Panc1 (cell line): ENCODE measurements around the gene RASL10A. TPM values are rescaled to one million over a fixed set of nuclear protein-coding genes. Genes with fewer than 3 reads are reported as not detected.
A peak's percentile ranks its signal among the peaks of the same experiment; 100 is the strongest.

Experiments used
- ATAC-seq: fragments of 200-7000 bp; cut with Tn5 transposase; 2 replicates; pipeline ENCODE4 v1.9.1; 2020; ENCODE audit warnings: mild to moderate bottlenecking, moderate library complexity
- BruUV-seq: library from RNA; stranded (reverse); fragments of 400-500 nt; replicated peaks from 2 replicates; lab custom pipeline; 2021; lab: Mats Ljungman, UMichigan
- CTCF ChIA-PET: fragments of 300-600 bp; sonication (Branson Sonifier 250); formaldehyde crosslinking; loops from one replicate; lab custom pipeline; 2022; ENCODE audit warnings: antibody characterized with exemption; lab: Charles Lee
- POLR2A ChIA-PET: fragments of 300-600 bp; sonication (Branson Sonifier 250); formaldehyde crosslinking; loops from one replicate; lab custom pipeline; 2022; ENCODE audit warnings: antibody characterized with exemption; lab: Charles Lee
- DNase-seq: peaks from one replicate; pipeline ENCODE4 v3.0.0-alpha.2; 2010; ENCODE audit warnings: low read depth, low spot score
- H3K27ac ChIP-seq: 2 replicates; pipeline ENCODE4 v1.5.1; 2011; ENCODE audit warnings: mild to moderate bottlenecking, low read length, inconsistent platforms
- H3K27me3 ChIP-seq: fragments of 200-500 bp; sonication (Bioruptor generic); 2 replicates; pipeline ENCODE4 v1.6.0; 2014; ENCODE audit warnings: low read length, inconsistent platforms; ENCODE audit not compliant: control insufficient read depth, insufficient read depth
- H3K36me3 ChIP-seq: fragments of 200-500 bp; sonication (Bioruptor generic); 2 replicates; pipeline ENCODE4 v1.5.1; 2014; ENCODE audit warnings: inconsistent platforms, mild to moderate bottlenecking, low read length, moderate library complexity; ENCODE audit not compliant: control insufficient read depth, insufficient read depth
- H3K4me1 ChIP-seq: 2 replicates; pipeline ENCODE4 v1.5.1; 2011; ENCODE audit warnings: inconsistent platforms, mild to moderate bottlenecking, low read length, moderate library complexity; ENCODE audit not compliant: control insufficient read depth, insufficient read depth
- H3K4me3 ChIP-seq, 2 experiments: 2 replicates each; pipeline ENCODE4 v1.5.1; 2011 to 2012; ENCODE audit warnings: low read depth in 2 of 2, low read length in 2 of 2, mild to moderate bottlenecking in 2 of 2, inconsistent platforms in 1 of 2, moderate library complexity in 1 of 2
- H3K9me3 ChIP-seq: fragments of 200-500 bp; sonication (Bioruptor generic); 2 replicates; pipeline ENCODE4 v1.5.1; 2014; ENCODE audit warnings: low read depth, mild to moderate bottlenecking, inconsistent platforms, low read length, moderate library complexity; ENCODE audit not compliant: control insufficient read depth, insufficient read depth
- CTCF ChIP-seq: fragments of 450-650 bp; IDR thresholded peaks from 2 replicates; pipeline ENCODE4 v1.5.1; 2017; ENCODE audit warnings: mild to moderate bottlenecking
- POLR2AphosphoS5 ChIP-seq: IDR thresholded peaks from 2 replicates; pipeline ENCODE4 v1.6.1; 2012; ENCODE audit warnings: mild to moderate bottlenecking, low read depth, low read length, moderate library complexity
- SIN3A ChIP-seq: IDR thresholded peaks from 2 replicates; pipeline ENCODE4 v1.6.1; 2012; ENCODE audit warnings: low read depth, mild to moderate bottlenecking, low read length, moderate library complexity, borderline replicate concordance; ENCODE audit not compliant: insufficient read depth
- TCF7L2 ChIP-seq: IDR thresholded peaks from 2 replicates; pipeline ENCODE4 v1.6.1; 2011; ENCODE audit warnings: mild to moderate bottlenecking, low read depth, low read length, inconsistent platforms
- in situ Hi-C: cut with HindIII; loops from 2 replicates; pipeline ENCODE4 v1.10.0; 2016; ENCODE audit warnings: low sequenced_read_pairs, low pct_unique_long_range_greater_than_20kb
- intact Hi-C: fragments of 100-400 bp; cut with micrococcal nuclease; formaldehyde crosslinking; loops from one replicate; pipeline ENCODE4 v1.10.0; 2022; ENCODE audit not compliant: unreplicated experiment
- total RNA-seq: library from RNA; stranded (reverse); gene quantifications from one replicate; pipeline ENCODE4 v1.2.1, GENCODE V29; 2021; ENCODE audit not compliant: unreplicated experiment
- TF ChIP-seq, protein P1 (sequence below), 2 experiments: IDR thresholded peaks; 2 replicates each; pipeline ENCODE4 v1.6.1; 2011 to 2012; ENCODE audit warnings: low read depth in 2 of 2, control low read depth in 1 of 2, low read length in 1 of 2, mild to moderate bottlenecking in 1 of 2, moderate library complexity in 1 of 2; ENCODE audit not compliant: insufficient read depth in 1 of 2

RASL10A gene
- total RNA-seq, 1 experiment from 2014 or later = 2.6 TPM

GRCh38 chr22:29325356-29325755 is 9.9 kb upstream of the RASL10A start:
- POLR2A ChIA-PET = no interaction called here
- no peaks in the 10 kb centered on the region for H3K9me3 ChIP-seq
- H3K36me3 ChIP-seq = no peaks in the 10 kb centered on the region
- H3K4me1 ChIP-seq = no peaks in the 10 kb centered on the region
- intact Hi-C loops (no loop called here), in situ Hi-C loops (no loop called here)
- TF ChIP-seq TCF7L2 = no peak
- no peak for TF ChIP-seq POLR2AphosphoS5
- no peak overlapping the region for H3K27ac ChIP-seq
- no TSS peak for BruUV-seq
- no peaks in the 10 kb centered on the region for H3K27me3 ChIP-seq
- ATAC-seq = 0 out of 2 replicates have a peak, but pooled peaks have one; percentile 16
- CTCF ChIA-PET = no interaction called here
- DNase-seq = no peak
- H3K4me3 ChIP-seq = no peak overlapping the region

DNA sequence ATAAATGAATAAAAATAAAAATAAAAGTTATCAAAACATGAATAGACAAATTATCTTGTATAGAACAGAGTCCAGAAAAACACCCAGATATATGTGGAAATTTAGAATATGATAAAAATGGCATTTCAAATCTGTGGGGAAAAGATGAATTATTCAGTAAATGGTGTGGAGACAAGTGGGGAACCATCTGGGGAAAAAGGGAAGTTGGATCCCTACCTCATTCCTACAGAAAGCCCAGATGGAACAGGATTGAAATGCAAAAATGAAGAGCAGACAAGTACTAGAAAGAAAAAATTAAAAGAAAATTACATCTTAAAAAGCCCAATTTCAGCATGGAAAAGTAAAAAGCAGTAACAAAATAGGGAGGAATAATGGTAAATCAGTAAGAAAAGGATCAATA is 8.1 kb upstream of the RASL10A start:
- Histone ChIP-seq H3K27ac (no peak overlapping the region), H3K36me3 (no peaks in the 10 kb centered on the region), H3K4me1 (no peaks in the 10 kb centered on the region), H3K9me3 (no peaks in the 10 kb centered on the region), H3K27me3 (no peaks in the 10 kb centered on the region), H3K4me3 (no peak overlapping the region)
- CTCF ChIA-PET = no interaction called here
- no peak for DNase-seq
- BruUV-seq = no TSS peak
- POLR2A ChIA-PET = interaction anchor here (0.6 kb wide), 1 partner anchor 103 kb away, joined by 12 read pairs; no protein-coding TSS in a partner anchor
- no peak for ATAC-seq
- in situ Hi-C loops = no loop called here
- intact Hi-C loops = no loop called here
- TF ChIP-seq SIN3A = no peak
- no peak for TF ChIP-seq TCF7L2
- TF ChIP-seq, protein P1, sequence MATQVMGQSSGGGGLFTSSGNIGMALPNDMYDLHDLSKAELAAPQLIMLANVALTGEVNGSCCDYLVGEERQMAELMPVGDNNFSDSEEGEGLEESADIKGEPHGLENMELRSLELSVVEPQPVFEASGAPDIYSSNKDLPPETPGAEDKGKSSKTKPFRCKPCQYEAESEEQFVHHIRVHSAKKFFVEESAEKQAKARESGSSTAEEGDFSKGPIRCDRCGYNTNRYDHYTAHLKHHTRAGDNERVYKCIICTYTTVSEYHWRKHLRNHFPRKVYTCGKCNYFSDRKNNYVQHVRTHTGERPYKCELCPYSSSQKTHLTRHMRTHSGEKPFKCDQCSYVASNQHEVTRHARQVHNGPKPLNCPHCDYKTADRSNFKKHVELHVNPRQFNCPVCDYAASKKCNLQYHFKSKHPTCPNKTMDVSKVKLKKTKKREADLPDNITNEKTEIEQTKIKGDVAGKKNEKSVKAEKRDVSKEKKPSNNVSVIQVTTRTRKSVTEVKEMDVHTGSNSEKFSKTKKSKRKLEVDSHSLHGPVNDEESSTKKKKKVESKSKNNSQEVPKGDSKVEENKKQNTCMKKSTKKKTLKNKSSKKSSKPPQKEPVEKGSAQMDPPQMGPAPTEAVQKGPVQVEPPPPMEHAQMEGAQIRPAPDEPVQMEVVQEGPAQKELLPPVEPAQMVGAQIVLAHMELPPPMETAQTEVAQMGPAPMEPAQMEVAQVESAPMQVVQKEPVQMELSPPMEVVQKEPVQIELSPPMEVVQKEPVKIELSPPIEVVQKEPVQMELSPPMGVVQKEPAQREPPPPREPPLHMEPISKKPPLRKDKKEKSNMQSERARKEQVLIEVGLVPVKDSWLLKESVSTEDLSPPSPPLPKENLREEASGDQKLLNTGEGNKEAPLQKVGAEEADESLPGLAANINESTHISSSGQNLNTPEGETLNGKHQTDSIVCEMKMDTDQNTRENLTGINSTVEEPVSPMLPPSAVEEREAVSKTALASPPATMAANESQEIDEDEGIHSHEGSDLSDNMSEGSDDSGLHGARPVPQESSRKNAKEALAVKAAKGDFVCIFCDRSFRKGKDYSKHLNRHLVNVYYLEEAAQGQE (IDR thresholded peaks at IDR 0.05; ENCODE audit: insufficient read depth in 1 of 2, low read depth in 2 of 2, low read length in 1 of 2) = no peak
- no peak for TF ChIP-seq CTCF
- TF ChIP-seq POLR2AphosphoS5 = no peak

- no peaks in the 10 kb centered on the region for H3K4me1 ChIP-seq
- DNase-seq (no peak), ATAC-seq (peak; percentile 64; the same call in 1 of the 2 replicates)
- no TSS peak for BruUV-seq
- H3K27me3 ChIP-seq = no peaks in the 10 kb centered on the region
- no peak overlapping the region for H3K4me3 ChIP-seq
- in situ Hi-C loops = no loop called here
- H3K9me3 ChIP-seq = no peaks in the 10 kb centered on the region
- POLR2A ChIA-PET = no interaction called here
- intact Hi-C loops = no loop called here
- H3K27ac ChIP-seq = no peak overlapping the region
- TF ChIP-seq CTCF (peak; percentile 44), SIN3A (no peak), TCF7L2 (no peak), POLR2AphosphoS5 (no peak)
- CTCF ChIA-PET = no interaction called here
- no peaks in the 10 kb centered on the region for H3K36me3 ChIP-seq
Measured at GRCh38 chr22:29320546-29320945, 5.0 kb upstream of the RASL10A start.
